OCI-LY3 (cell line): ENCODE measurements around the gene UGDH.
"Not testable (repeated sequence)": the region's sequence is repeated elsewhere in the genome, so short reads cannot be mapped to it uniquely, and the experiment has no call there.

Experiments
- H2AFZ ChIP-seq: fragments of 200-600, 300-600 bp; shearing (Covaris generic); 2 replicates; pipeline ENCODE4 v1.6.0; 2014; ENCODE audit warnings: antibody characterized with exemption, low read depth, low read length
- H3K27ac ChIP-seq: fragments of 200-600, 300-600 bp; sonication (generic); 2 replicates; pipeline ENCODE4 v1.5.1; 2014; ENCODE audit warnings: mild to moderate bottlenecking, low read length, moderate library complexity, mixed read lengths
- H3K27me3 ChIP-seq: fragments of 200-600, 300-600 bp; sonication (generic); 2 replicates; pipeline ENCODE4 v1.6.1; 2014; ENCODE audit warnings: low read depth, low read length, mixed read lengths
- H3K36me3 ChIP-seq: fragments of 200-600, 300-600 bp; sonication (generic); replicated peaks from 2 replicates; pipeline ENCODE3; 2014; ENCODE audit warnings: low read depth, low read length, mixed read lengths
- H3K4me1 ChIP-seq: fragments of 300-600, 200-600 bp; sonication (generic); 2 replicates; pipeline ENCODE4 v1.6.1; 2014; ENCODE audit warnings: low read length, mixed read lengths
- H3K4me2 ChIP-seq: fragments of 200-600, 300-600 bp; sonication (generic); 2 replicates; pipeline ENCODE4 v1.6.1; 2014; ENCODE audit warnings: low read length, mixed read lengths
- H3K4me3 ChIP-seq: fragments of 300-600, 200-600 bp; sonication (generic); 2 replicates; pipeline ENCODE4 v1.5.1; 2014; ENCODE audit warnings: antibody characterized with exemption, mild to moderate bottlenecking, low read length, moderate library complexity
- H3K79me2 ChIP-seq: fragments of 300-600, 200-600 bp; shearing (Covaris generic); 2 replicates; pipeline ENCODE4 v1.6.1; 2014; ENCODE audit warnings: mild to moderate bottlenecking, low read length, mixed read lengths
- H3K9ac ChIP-seq: fragments of 300-600, 200-600 bp; shearing (Covaris generic); 2 replicates; pipeline ENCODE4 v1.6.0; 2014; ENCODE audit warnings: mild to moderate bottlenecking, low read length, moderate library complexity
- H3K9me3 ChIP-seq: fragments of 200-600, 300-600 bp; shearing (Covaris generic); 2 replicates; pipeline ENCODE4 v1.6.1; 2014; ENCODE audit warnings: low read length, mixed read lengths; ENCODE audit not compliant: insufficient read depth
- H4K20me1 ChIP-seq: fragments of 200-600, 300-600 bp; sonication (generic); 2 replicates; pipeline ENCODE4 v1.6.1; 2016; ENCODE audit warnings: low read length, mixed read lengths; ENCODE audit not compliant: insufficient read depth
- EZH2phosphoT487 ChIP-seq: fragments of 200-600 bp; shearing (Covaris generic); IDR thresholded peaks from 2 replicates; pipeline ENCODE4 v1.6.1; 2018; ENCODE audit warnings: antibody characterized with exemption, mixed run types, low read depth
- TF ChIP-seq, protein P1 (sequence below): fragments of 200-600, 300-600 bp; sonication (generic); IDR thresholded peaks from 2 replicates; pipeline ENCODE4 v1.5.1; 2014; ENCODE audit warnings: antibody characterized with exemption, low read length, low read depth

The UGDH gene

GRCh38 chr4:39541987-39542610 is 14.9 kb upstream of the UGDH start:
- Histone ChIP-seq H3K27me3 (no peaks in the 10 kb centered on the region), H3K4me3 (no peak overlapping the region), H2AFZ (no peak overlapping the region), H3K27ac (no peak overlapping the region), H3K9ac (no peak overlapping the region), H3K4me2 (no peak overlapping the region), H3K79me2 (no peaks in the 10 kb centered on the region), H3K9me3 (no peaks in the 10 kb centered on the region), H3K36me3 (no peaks in the 10 kb centered on the region), H3K4me1 (no peaks in the 10 kb centered on the region), H4K20me1 (no peaks in the 10 kb centered on the region)
- TF ChIP-seq, protein P1, sequence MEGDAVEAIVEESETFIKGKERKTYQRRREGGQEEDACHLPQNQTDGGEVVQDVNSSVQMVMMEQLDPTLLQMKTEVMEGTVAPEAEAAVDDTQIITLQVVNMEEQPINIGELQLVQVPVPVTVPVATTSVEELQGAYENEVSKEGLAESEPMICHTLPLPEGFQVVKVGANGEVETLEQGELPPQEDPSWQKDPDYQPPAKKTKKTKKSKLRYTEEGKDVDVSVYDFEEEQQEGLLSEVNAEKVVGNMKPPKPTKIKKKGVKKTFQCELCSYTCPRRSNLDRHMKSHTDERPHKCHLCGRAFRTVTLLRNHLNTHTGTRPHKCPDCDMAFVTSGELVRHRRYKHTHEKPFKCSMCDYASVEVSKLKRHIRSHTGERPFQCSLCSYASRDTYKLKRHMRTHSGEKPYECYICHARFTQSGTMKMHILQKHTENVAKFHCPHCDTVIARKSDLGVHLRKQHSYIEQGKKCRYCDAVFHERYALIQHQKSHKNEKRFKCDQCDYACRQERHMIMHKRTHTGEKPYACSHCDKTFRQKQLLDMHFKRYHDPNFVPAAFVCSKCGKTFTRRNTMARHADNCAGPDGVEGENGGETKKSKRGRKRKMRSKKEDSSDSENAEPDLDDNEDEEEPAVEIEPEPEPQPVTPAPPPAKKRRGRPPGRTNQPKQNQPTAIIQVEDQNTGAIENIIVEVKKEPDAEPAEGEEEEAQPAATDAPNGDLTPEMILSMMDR, result no peak
- TF ChIP-seq EZH2phosphoT487, result no peak

DNA sequence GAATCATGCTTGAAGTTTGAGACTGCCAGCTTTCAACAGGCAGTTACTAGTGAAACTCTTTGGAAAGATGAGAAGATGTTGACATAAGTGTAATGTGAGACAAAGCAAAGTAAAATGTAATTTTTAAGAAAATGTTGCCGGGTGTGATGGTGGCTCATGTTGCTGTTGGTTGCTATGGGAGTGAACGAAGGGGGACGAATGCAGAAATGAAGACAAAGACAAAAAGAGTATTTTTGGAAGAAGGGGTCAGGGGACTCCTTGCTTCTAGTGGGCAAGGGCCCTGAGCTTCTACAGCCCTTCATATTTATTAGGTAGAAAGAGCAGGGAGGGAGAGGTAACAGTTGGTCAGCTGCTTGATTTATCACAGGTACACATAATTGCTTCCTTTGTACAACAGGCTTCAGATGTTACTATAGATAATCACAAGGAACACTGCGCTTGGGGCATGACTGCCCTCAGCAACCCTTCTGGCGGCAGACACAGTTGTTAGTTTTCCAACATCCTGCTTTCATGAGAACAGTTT is 11.9 kb upstream of the UGDH start:
- H4K20me1 ChIP-seq, result no peaks in the 10 kb centered on the region
- no peak overlapping the region for H3K4me3 ChIP-seq
- no peaks in the 10 kb centered on the region for H3K4me1 ChIP-seq
- no peak overlapping the region for H3K4me2 ChIP-seq
- no peaks in the 10 kb centered on the region for H3K36me3 ChIP-seq
- no peaks in the 10 kb centered on the region for H3K79me2 ChIP-seq
- H3K27ac ChIP-seq, result no peak overlapping the region
- TF ChIP-seq EZH2phosphoT487, result no peak
- TF ChIP-seq, protein P1, result no peak
- no peaks in the 10 kb centered on the region for H3K9me3 ChIP-seq
- H2AFZ ChIP-seq, result no peak overlapping the region
- H3K9ac ChIP-seq, result no peak overlapping the region
- no peaks in the 10 kb centered on the region for H3K27me3 ChIP-seq

DNA sequence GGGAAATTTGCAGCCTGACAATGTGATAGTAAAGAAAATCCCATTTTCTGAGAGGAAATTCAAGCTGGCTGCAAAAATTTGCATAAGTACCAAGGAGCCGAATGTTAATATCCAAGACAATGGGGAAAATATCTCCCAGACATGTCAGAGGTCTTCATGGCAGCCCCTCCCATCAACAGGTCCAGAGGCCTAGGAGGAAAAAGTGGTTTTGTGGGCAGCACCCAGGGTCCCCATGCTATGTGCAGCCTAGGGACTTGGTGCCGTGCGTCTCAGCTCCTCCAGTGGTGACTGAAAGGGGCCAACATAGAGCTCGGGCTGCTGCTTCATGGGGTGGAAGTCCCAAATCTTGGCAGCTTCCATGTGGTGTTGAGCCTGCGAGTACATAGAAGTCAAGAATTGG is 6.3 kb upstream of the UGDH start:
- Histone ChIP-seq H3K36me3 (peaks cover 18% of the 10 kb centered on the region), H2AFZ (no peak overlapping the region), H3K79me2 (peaks cover under 1% of the 10 kb centered on the region; the same call in 1 of the 2 replicates), H3K27ac (no peak overlapping the region), H4K20me1 (no peaks in the 10 kb centered on the region), H3K4me1 (peaks cover 4% of the 10 kb centered on the region), H3K4me3 (no peak overlapping the region), H3K9me3 (0 out of 2 replicates have a peak, but pooled peaks cover 2% of the 10 kb centered on the region), H3K27me3 (no peaks in the 10 kb centered on the region), H3K9ac (no peak overlapping the region), H3K4me2 (no peak overlapping the region)
- no peak for TF ChIP-seq EZH2phosphoT487
- TF ChIP-seq, protein P1, result no peak

GRCh38 chr4:39532237-39532636 is 5.0 kb upstream of the UGDH start:
- H2AFZ ChIP-seq, H3K9me3 ChIP-seq, H3K4me2 ChIP-seq, H4K20me1 ChIP-seq, H3K79me2 ChIP-seq, H3K27me3 ChIP-seq, H3K27ac ChIP-seq, H3K4me1 ChIP-seq, H3K9ac ChIP-seq, H3K4me3 ChIP-seq: not testable (repeated sequence)
- H3K36me3 ChIP-seq, result peaks cover 18% of the 10 kb centered on the region
